Thyroid gland (tissue), 4 donors: ENCODE results near the gene NOC4L.

Source experiments
- CTCF ChIP-seq, 6 experiments: fragments of 200-600 bp in 3 of 6; fragments of 450-650 bp in 3 of 6; sonication (generic) in 3 of 6; IDR thresholded peaks; one replicate each; pipeline ENCODE4 v1.5.1; 2016 to 2019; ENCODE audit warnings: antibody characterized with exemption in 6 of 6, mild to moderate bottlenecking in 2 of 6, inconsistent platforms in 1 of 6, moderate library complexity in 1 of 6
- POLR2A ChIP-seq, 2 donors: fragments of 450-650 bp; IDR thresholded peaks; one replicate each; pipeline ENCODE4 v1.6.1; 2017; ENCODE audit warnings: antibody characterized with exemption in 2 of 2, mild to moderate bottlenecking in 2 of 2, moderate library complexity in 1 of 2

GRCh38 chr12:132176920-132177551 is 32.8 kb downstream of the NOC4L start:
- TF ChIP-seq CTCF (IDR thresholded peaks at IDR 0.05), result no peak
- TF ChIP-seq POLR2A (IDR thresholded peaks at IDR 0.05), result no peak
